ENCODE measurements around the gene PLEKHM3.

DNA sequence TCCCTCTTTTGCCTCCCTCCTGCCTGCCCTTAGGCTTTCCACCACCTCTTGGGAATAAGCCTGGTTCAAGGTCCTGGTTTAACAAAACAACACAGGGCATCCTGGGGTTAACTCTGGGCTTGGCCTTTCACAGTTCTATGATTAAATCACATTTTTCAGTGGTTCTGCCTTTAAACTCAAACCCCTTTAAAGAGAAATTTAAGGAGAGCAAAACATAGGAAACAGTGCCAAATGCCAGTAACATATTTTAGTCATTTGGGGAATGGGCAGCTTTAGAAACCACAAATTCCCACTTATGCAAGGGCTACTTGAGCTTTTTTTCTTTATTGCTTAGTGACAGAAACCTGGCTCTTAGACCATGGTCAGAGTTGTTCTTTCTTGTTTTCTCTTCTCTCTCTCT, 143.4 kb downstream of the PLEKHM3 start:
- TF ChIP-seq, protein P1, sequence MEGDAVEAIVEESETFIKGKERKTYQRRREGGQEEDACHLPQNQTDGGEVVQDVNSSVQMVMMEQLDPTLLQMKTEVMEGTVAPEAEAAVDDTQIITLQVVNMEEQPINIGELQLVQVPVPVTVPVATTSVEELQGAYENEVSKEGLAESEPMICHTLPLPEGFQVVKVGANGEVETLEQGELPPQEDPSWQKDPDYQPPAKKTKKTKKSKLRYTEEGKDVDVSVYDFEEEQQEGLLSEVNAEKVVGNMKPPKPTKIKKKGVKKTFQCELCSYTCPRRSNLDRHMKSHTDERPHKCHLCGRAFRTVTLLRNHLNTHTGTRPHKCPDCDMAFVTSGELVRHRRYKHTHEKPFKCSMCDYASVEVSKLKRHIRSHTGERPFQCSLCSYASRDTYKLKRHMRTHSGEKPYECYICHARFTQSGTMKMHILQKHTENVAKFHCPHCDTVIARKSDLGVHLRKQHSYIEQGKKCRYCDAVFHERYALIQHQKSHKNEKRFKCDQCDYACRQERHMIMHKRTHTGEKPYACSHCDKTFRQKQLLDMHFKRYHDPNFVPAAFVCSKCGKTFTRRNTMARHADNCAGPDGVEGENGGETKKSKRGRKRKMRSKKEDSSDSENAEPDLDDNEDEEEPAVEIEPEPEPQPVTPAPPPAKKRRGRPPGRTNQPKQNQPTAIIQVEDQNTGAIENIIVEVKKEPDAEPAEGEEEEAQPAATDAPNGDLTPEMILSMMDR (IDR thresholded peaks at IDR 0.05) = no peak
- TF ChIP-seq EP300 (IDR thresholded peaks at IDR 0.05) = no peak
- TF ChIP-seq POLR2A (IDR thresholded peaks at IDR 0.05) = no peak
